Nephron (organoid): Measurements from ENCODE around the gene TLCD5.
A peak's percentile ranks its signal among the peaks of the same experiment; 100 is the strongest.

Experiments
- H3K27ac Mint-ChIP-seq, 3 experiments: 2 replicates each; pipeline ENCODE4 v1.8.0; 2020; ENCODE audit warnings: mixed read lengths in 3 of 3, mild to moderate bottlenecking in 2 of 3, moderate library complexity in 1 of 3
- H3K27me3 Mint-ChIP-seq: 2 replicates; pipeline ENCODE4 v1.8.0; 2021; ENCODE audit warnings: low read depth, mild to moderate bottlenecking, moderate library complexity, mixed read lengths
- H3K36me3 Mint-ChIP-seq: 2 replicates; pipeline ENCODE4 v1.8.0; 2020; ENCODE audit warnings: low read depth, mixed read lengths
- H3K4me1 Mint-ChIP-seq: 2 replicates; pipeline ENCODE4 v1.8.0; 2020; ENCODE audit warnings: mixed read lengths
- H3K4me3 Mint-ChIP-seq, 3 experiments: 2 replicates each; pipeline ENCODE4 v1.8.0; 2020; ENCODE audit warnings: mild to moderate bottlenecking in 3 of 3, mixed read lengths in 3 of 3, moderate library complexity in 2 of 3
- H3K9me3 Mint-ChIP-seq: 2 replicates; pipeline ENCODE4 v1.8.0; 2020; ENCODE audit warnings: mixed read lengths
- TF ChIP-seq, protein P1 (sequence below), 3 experiments: fragments of 200-600 bp; sonication (generic); IDR thresholded peaks; one replicate each; pipeline ENCODE4 v1.5.0; 2021; ENCODE audit warnings: antibody characterized with exemption in 3 of 3; ENCODE audit not compliant: unreplicated experiment in 3 of 3

The TLCD5 gene

DNA sequence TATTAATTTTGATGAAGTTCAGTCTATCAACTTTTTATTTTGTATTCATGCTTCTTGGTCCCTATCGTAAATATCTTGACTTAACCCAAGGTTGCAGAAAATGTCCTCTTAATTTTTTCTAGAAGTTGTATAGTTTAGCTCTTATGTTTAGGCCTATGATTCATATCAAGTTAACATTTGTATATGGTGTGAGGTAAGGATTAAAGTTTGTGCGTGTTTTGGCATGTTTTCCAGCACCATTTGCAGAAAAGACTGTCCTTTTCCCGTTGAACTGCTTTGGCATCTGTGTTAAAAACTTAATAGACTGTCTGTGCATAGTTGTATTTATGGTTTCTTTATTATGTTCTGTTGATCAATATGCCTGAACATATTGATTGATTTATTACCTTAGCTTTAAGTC, 53.4 kb downstream of the TLCD5 start:
- TF ChIP-seq, protein P1, sequence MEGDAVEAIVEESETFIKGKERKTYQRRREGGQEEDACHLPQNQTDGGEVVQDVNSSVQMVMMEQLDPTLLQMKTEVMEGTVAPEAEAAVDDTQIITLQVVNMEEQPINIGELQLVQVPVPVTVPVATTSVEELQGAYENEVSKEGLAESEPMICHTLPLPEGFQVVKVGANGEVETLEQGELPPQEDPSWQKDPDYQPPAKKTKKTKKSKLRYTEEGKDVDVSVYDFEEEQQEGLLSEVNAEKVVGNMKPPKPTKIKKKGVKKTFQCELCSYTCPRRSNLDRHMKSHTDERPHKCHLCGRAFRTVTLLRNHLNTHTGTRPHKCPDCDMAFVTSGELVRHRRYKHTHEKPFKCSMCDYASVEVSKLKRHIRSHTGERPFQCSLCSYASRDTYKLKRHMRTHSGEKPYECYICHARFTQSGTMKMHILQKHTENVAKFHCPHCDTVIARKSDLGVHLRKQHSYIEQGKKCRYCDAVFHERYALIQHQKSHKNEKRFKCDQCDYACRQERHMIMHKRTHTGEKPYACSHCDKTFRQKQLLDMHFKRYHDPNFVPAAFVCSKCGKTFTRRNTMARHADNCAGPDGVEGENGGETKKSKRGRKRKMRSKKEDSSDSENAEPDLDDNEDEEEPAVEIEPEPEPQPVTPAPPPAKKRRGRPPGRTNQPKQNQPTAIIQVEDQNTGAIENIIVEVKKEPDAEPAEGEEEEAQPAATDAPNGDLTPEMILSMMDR (IDR thresholded peaks at IDR 0.05; ENCODE audit: unreplicated experiment in 3 of 3) = no peak
- Mint-ChIP-seq H3K4me3 (no peak overlapping the region), H3K36me3 (peaks cover 32% of the 10 kb centered on the region), H3K4me1 (peaks cover 6% of the 10 kb centered on the region), H3K27me3 (no peaks in the 10 kb centered on the region), H3K9me3 (peaks cover 24% of the 10 kb centered on the region), H3K27ac (no peak overlapping the region)

DNA sequence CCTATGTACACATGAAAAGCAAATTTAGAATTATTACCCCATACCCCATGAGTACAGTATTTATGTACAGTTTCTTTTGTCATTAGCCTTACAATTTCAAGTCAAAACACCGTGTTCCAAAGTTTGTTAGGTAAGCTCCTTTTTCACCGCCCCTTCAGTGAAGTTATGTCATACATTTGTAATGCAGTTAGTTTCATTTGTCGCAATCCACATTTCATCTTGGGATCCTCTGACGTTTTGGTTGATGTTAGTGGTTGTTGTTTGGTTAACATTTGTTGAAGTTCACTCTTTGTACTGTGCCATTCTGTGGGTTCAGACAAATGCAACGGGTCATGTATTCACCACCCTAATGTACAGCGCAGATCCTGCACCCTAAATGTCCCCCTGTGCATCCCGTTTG, 56.3 kb downstream of the TLCD5 start:
- Mint-ChIP-seq H3K27ac (peak overlapping the region in 1 of 3 experiments; percentile 0), H3K27me3 (no peaks in the 10 kb centered on the region), H3K36me3 (peaks cover 32% of the 10 kb centered on the region), H3K9me3 (peaks cover 24% of the 10 kb centered on the region), H3K4me1 (peaks cover 25% of the 10 kb centered on the region), H3K4me3 (no peak overlapping the region)
- TF ChIP-seq, protein P1 (IDR thresholded peaks at IDR 0.05; ENCODE audit: unreplicated experiment in 3 of 3) = no peak
